DOHH2 (cell line): Measurements from ENCODE around the gene REN.

Experiments
- H3F3A ChIP-seq: fragments of 200-600 bp; sonication (generic), shearing (Covaris generic); 2 replicates; pipeline ENCODE4 v1.6.0; 2016; ENCODE audit warnings: antibody characterized with exemption, mild to moderate bottlenecking; ENCODE audit not compliant: control insufficient read depth, insufficient read depth
- H3K27ac ChIP-seq: fragments of 200-600 bp; sonication (generic); 2 replicates; pipeline ENCODE4 v1.5.1; 2014; ENCODE audit warnings: low read depth, mild to moderate bottlenecking, low read length, moderate library complexity
- H3K27me3 ChIP-seq: fragments of 200-600 bp; sonication (generic); 2 replicates; pipeline ENCODE4 v1.6.1; 2014; ENCODE audit warnings: mild to moderate bottlenecking, low read length, mixed read lengths; ENCODE audit not compliant: control insufficient read depth
- H3K36me3 ChIP-seq: fragments of 200-600 bp; sonication (generic); 2 replicates; pipeline ENCODE4 v1.6.1; 2014; ENCODE audit warnings: mild to moderate bottlenecking, low read length, moderate library complexity, mixed read lengths; ENCODE audit not compliant: control insufficient read depth
- H3K4me1 ChIP-seq: fragments of 200-600 bp; sonication (generic); 2 replicates; pipeline ENCODE4 v1.6.1; 2014; ENCODE audit warnings: mild to moderate bottlenecking, low read length, mixed read lengths; ENCODE audit not compliant: control insufficient read depth
- H3K4me2 ChIP-seq: fragments of 200-600 bp; sonication (generic); 2 replicates; pipeline ENCODE4 v1.6.0; 2014; ENCODE audit warnings: mild to moderate bottlenecking, low read length, moderate library complexity
- H3K4me3 ChIP-seq: fragments of 200-600 bp; sonication (generic); 2 replicates; pipeline ENCODE4 v1.5.1; 2014; ENCODE audit warnings: mild to moderate bottlenecking, low read length, mixed read lengths
- H3K79me2 ChIP-seq: fragments of 200-600 bp; sonication (generic); 2 replicates; pipeline ENCODE4 v1.6.1; 2014; ENCODE audit warnings: mild to moderate bottlenecking, low read length, mixed read lengths; ENCODE audit not compliant: control insufficient read depth
- H3K9me2 ChIP-seq: fragments of 200-600 bp; sonication (generic); replicated peaks from 2 replicates; pipeline ENCODE4 v1.6.1; 2014; ENCODE audit warnings: mild to moderate bottlenecking, low read length, mixed read lengths; ENCODE audit not compliant: control insufficient read depth
- H3K9me3 ChIP-seq: fragments of 200-600 bp; sonication (generic); 2 replicates; pipeline ENCODE4 v1.6.1; 2014; ENCODE audit warnings: antibody characterized with exemption, low read length, mixed read lengths; ENCODE audit not compliant: control insufficient read depth, insufficient read depth
- H4K20me1 ChIP-seq: fragments of 200-600 bp; sonication (generic); 2 replicates; pipeline ENCODE4 v1.6.0; 2014; ENCODE audit warnings: low read depth, mild to moderate bottlenecking, antibody characterized with exemption, low read length, moderate library complexity; ENCODE audit not compliant: control insufficient read depth, insufficient read depth
- CTCF ChIP-seq: fragments of 200-600 bp; sonication (generic); IDR thresholded peaks from one replicate; pipeline ENCODE4 v1.5.1; 2014; ENCODE audit warnings: antibody characterized with exemption, mild to moderate bottlenecking, low read depth, low read length; ENCODE audit not compliant: poor library complexity, severe bottlenecking
- EZH2phosphoT487 ChIP-seq: fragments of 200-600 bp; sonication (generic); IDR thresholded peaks from 2 replicates; pipeline ENCODE4 v1.6.1; 2017; ENCODE audit warnings: borderline replicate concordance, mild to moderate bottlenecking, antibody characterized with exemption, low read length, moderate library complexity, mixed read lengths

REN gene

GRCh38 chr1:204130178-204130577 is 36.0 kb downstream of the REN start:
- Histone ChIP-seq H3K9me2 (no peaks in the 10 kb centered on the region), H3K36me3 (no peaks in the 10 kb centered on the region), H3K4me2 (no peak overlapping the region), H3F3A (no peaks in the 10 kb centered on the region), H3K79me2 (no peaks in the 10 kb centered on the region), H3K4me1 (no peaks in the 10 kb centered on the region), H4K20me1 (no peaks in the 10 kb centered on the region), H3K27me3 (peaks cover 11% of the 10 kb centered on the region; the same call in 1 of the 2 replicates), H3K4me3 (no peak overlapping the region), H3K27ac (no peak overlapping the region), H3K9me3 (no peaks in the 10 kb centered on the region)
- TF ChIP-seq EZH2phosphoT487 (no peak), CTCF (no peak)

DNA sequence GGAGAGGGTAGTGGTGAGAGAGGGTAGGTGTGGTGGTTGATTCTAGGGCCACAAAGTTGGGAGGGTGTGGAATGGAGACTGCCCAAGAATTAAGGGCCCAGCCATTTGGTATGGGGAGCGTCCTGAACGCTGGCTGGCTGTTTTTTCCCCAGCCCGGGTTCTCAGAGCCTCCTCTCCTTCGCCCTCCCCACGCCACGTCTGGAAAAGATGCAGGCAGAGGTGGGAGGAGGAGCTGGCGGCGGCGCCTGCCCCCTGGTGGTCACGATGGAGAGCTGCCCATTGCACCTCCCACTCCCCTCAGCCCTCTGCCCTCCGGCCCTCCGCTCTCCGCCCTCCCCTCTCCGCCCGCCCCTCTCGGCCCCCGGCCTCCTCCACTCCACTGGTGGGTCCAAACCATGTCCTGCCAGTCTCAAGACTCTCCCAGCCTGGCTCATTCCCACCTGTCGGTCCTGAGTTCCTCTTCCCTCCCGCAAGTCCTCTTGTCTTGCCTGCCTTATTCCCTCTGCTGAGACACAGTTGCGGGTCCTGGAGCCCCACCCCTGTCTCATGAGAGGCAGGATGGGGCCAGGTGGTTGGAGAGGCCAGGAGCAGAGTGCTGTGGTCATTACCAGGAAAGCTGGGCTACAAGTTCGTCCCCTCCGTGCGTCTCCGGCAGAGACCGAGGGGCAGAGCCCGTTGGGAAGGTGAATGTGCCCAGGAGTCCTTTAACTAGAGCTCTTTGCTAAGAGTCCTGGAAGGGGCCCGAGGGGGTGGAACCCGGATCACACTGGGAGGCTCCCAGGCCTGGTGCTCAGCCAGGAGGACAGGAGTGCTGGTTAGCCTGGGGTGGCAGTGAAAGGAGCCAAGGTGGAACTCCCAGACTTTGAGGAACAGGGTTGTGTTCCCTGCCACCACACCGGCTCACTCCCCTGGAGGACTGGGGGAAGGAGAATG is 36.9 kb downstream of the REN start:
- Histone ChIP-seq H3K79me2 (no peaks in the 10 kb centered on the region), H3K9me3 (no peaks in the 10 kb centered on the region), H3K27ac (no peak overlapping the region), H3K4me1 (peaks cover 2% of the 10 kb centered on the region), H3K4me3 (no peak overlapping the region), H3K36me3 (no peaks in the 10 kb centered on the region), H4K20me1 (no peaks in the 10 kb centered on the region), H3F3A (no peaks in the 10 kb centered on the region), H3K4me2 (peak overlapping the region; percentile 24), H3K27me3 (peaks cover 4% of the 10 kb centered on the region; the same call in 1 of the 2 replicates), H3K9me2 (no peaks in the 10 kb centered on the region)
- TF ChIP-seq EZH2phosphoT487, result no peak
- TF ChIP-seq CTCF, result peak; percentile 84

DNA sequence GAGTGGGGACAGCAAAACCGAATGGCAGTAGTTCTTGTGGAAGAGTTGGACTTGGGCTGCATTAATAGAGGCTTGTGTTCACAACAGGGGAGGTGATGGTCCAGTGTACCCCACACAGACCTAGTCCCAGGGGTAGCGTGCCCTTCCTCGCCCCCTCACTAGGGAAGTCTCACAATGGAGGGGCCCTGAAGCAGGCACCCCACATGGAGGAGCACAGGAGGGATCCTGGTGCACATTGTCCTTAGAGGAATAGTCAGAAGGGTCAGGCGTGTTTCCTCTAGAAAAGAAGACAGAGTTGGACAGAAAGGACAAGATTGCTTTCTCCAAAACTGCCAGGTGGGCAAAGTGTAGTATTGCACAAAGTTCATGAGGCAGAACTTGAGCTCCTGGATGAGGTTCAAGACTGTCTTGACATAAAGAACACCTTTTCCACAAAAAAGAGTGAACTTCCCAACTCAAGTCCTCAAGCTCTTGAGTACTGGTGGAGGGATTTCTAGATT is 37.6 kb downstream of the REN start:
- TF ChIP-seq CTCF, result no peak
- no peak for TF ChIP-seq EZH2phosphoT487
- H3K9me3 ChIP-seq, result no peaks in the 10 kb centered on the region
- peak overlapping the region; percentile 24 for H3K4me2 ChIP-seq

More for the DNA sequence above, 37.6 kb downstream of the REN start:
- Histone ChIP-seq H3K27ac (no peak overlapping the region), H3K9me2 (no peaks in the 10 kb centered on the region), H3K4me1 (peaks cover 6% of the 10 kb centered on the region), H3K36me3 (no peaks in the 10 kb centered on the region), H3K4me3 (no peak overlapping the region), H3F3A (no peaks in the 10 kb centered on the region), H3K79me2 (no peaks in the 10 kb centered on the region), H3K27me3 (0 out of 2 replicates have a peak, but pooled peaks cover 2% of the 10 kb centered on the region), H4K20me1 (no peaks in the 10 kb centered on the region)
